ENCODE results near the gene ARSG. TPM values are rescaled to one million over a fixed set of nuclear protein-coding genes. Genes with fewer than 3 reads are reported as not detected.

The ARSG gene
- total and polyA plus RNA-seq, 2 of the 13 experiments (the other 11 are each of a cell fraction or from before 2014, with no cell fraction given), result 3.7 to 15.2 TPM

- TF ChIP-seq ZBTB40 (IDR thresholded peaks at IDR 0.05) (no peak), ZBTB40 (CRISPR knock-in tag; IDR thresholded peaks at IDR 0.05) (no peak; the same call in 1 of the 2 replicates), RXRA (CRISPR knock-in tag; IDR thresholded peaks at IDR 0.05) (peak; percentile 88; the same call in 1 of the 2 replicates), KLF11 (CRISPR knock-in tag; IDR thresholded peaks at IDR 0.05) (peak; percentile 88), ZNF766 (CRISPR knock-in tag; IDR thresholded peaks at IDR 0.05; ENCODE audit: borderline replicate concordance) (no peak), ZNF576 (CRISPR knock-in tag; IDR thresholded peaks at IDR 0.05) (0 out of 2 replicates have a peak, but pooled peaks have one; percentile 42), ZNF343 (CRISPR knock-in tag; IDR thresholded peaks at IDR 0.05) (peak; percentile 23; the same call in 1 of the 2 replicates), SP1 (IDR thresholded peaks at IDR 0.05) (no peak), SP1 (CRISPR knock-in tag; IDR thresholded peaks at IDR 0.05) (peak; percentile 63), ZMAT3 (CRISPR knock-in tag; conservative IDR thresholded peaks at IDR 0.05) (peak; percentile 62; the same call in 1 of the 2 replicates), SRSF4 (IDR thresholded peaks at IDR 0.05; ENCODE audit: low read depth, low read length, poor library complexity, severe bottlenecking) (no peak), SP140L (CRISPR knock-in tag; IDR thresholded peaks at IDR 0.05; ENCODE audit: borderline replicate concordance) (peak; percentile 95; the same call in 1 of the 2 replicates), ZBTB39 (CRISPR knock-in tag; IDR thresholded peaks at IDR 0.05) (0 out of 2 replicates have a peak, but pooled peaks have one; percentile 53), PLRG1 (conservative IDR thresholded peaks at IDR 0.05) (no peak)
These were observed 92.4 kb downstream of the ARSG start (continued) for GRCh38 chr17:68383443-68384321.
